Smooth muscle cell (in vitro differentiated cells): ENCODE data around the gene MYBBP1A. TPM values are rescaled to one million over a fixed set of nuclear protein-coding genes. Genes with fewer than 3 reads are reported as not detected.
A peak's percentile ranks its signal among the peaks of the same experiment; 100 is the strongest.

Experiments used
- DNase-seq: peaks from one replicate; lab custom pipeline; 2025; ENCODE audit not compliant: unreplicated experiment; lab: John Stamatoyannopoulos, UW
- H2AFZ ChIP-seq: fragments of 200-600 bp; sonication (generic); 2 replicates; pipeline ENCODE4 v1.6.0; 2016; ENCODE audit warnings: antibody characterized with exemption, low read depth, mild to moderate bottlenecking
- H3F3A ChIP-seq: fragments of 200-600 bp; sonication (generic); 2 replicates; pipeline ENCODE4 v1.6.0; 2017; ENCODE audit warnings: antibody characterized with exemption, low read depth
- H3K27ac ChIP-seq: fragments of 200-600 bp; sonication (generic); 2 replicates; pipeline ENCODE4 v1.5.1; 2016; ENCODE audit warnings: low read depth, mild to moderate bottlenecking
- H3K27me3 ChIP-seq: fragments of 200-600 bp; sonication (generic); 2 replicates; pipeline ENCODE4 v1.6.1; 2016; ENCODE audit warnings: low read depth, mild to moderate bottlenecking
- H3K36me3 ChIP-seq: fragments of 200-600 bp; sonication (generic); 2 replicates; pipeline ENCODE4 v1.5.1; 2016; ENCODE audit warnings: low read depth
- H3K4me1 ChIP-seq: fragments of 200-600 bp; sonication (generic); 2 replicates; pipeline ENCODE4 v1.5.1; 2016; ENCODE audit warnings: low read depth
- H3K4me2 ChIP-seq: fragments of 200-600 bp; sonication (generic); 2 replicates; pipeline ENCODE4 v1.6.0; 2016; ENCODE audit warnings: mild to moderate bottlenecking
- H3K4me3 ChIP-seq: fragments of 200-600 bp; sonication (generic); 2 replicates; pipeline ENCODE4 v1.5.1; 2016; ENCODE audit warnings: mild to moderate bottlenecking
- H3K79me2 ChIP-seq: fragments of 200-600 bp; sonication (generic); 2 replicates; pipeline ENCODE4 v1.6.0; 2016; ENCODE audit warnings: low read depth, mild to moderate bottlenecking
- H3K9ac ChIP-seq: fragments of 200-600 bp; sonication (generic); 2 replicates; pipeline ENCODE4 v1.6.0; 2016; ENCODE audit warnings: low read depth
- H3K9me3 ChIP-seq: fragments of 200-600 bp; sonication (generic); replicated peaks from 2 replicates; pipeline ENCODE4 v1.5.1; 2016; ENCODE audit warnings: low read depth
- H4K20me1 ChIP-seq: fragments of 200-600 bp; sonication (generic); 2 replicates; pipeline ENCODE4 v1.6.0; 2016; ENCODE audit warnings: low read depth
- WGBS: methylation state at CpG from one replicate; pipeline ENCODE4 v1.1.7; 2016; ENCODE audit warnings: low lambda C conversion rate; 5-methylcytosine and 5-hydroxymethylcytosine counted together
- polyA plus RNA-seq: library from polyadenylated mRNA; unstranded; fragments of >200 nt; fragmentation: Nextera tagmentation; extraction: Ambion mirVana; gene quantifications from 2 replicates; pipeline ENCODE4 v1.2.1, GENCODE V29; 2016
- total RNA-seq: library from RNA; depleted of rRNA; stranded (reverse); fragments of >200 nt; gene quantifications from 2 replicates; pipeline ENCODE4 v1.2.3, GENCODE V29; 2014
- TF ChIP-seq, protein P1 (sequence below): fragments of 200-600 bp; sonication (generic); IDR thresholded peaks from 2 replicates; pipeline ENCODE4 v1.5.1; 2017; ENCODE audit warnings: borderline replicate concordance, mild to moderate bottlenecking, antibody characterized with exemption; ENCODE audit not compliant: insufficient read depth, poor library complexity, severe bottlenecking

MYBBP1A gene
- total and polyA plus RNA-seq, 2 experiments from 2014 or later: 18.1 to 33.5 TPM

DNA sequence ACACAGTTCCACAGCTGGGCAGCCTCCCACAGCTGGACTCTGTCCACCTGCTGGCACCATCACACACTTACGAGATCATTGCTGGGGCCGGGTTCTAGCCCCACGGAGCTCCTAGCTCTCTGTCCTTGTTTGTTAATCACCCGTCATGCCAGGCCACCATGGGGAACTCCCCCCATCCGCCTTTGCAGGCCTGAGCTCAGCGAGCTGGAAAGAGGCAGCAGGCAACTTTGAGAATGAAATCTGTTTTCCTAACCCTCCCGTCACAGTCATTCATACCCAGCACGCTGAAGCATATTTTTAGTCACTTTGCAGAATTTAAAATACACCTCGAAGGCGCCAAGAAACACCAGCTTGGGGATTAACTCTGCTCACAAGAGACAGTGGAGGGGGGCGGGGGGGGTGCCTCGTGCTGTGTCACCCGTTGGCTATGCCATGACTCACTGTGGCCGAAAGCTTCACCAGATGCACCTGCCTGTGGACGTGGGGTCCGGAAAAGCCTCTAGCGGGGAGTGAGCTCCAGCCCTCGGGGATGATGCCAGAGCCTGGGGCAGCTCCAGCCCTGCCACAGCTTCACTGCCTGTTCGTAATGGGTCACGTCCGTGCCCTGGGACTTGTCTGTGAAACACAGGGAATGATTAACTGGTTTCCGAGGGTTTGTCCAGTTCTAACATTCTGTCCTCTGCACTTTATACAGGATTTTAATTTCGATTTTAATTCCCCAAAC is 57.9 kb downstream of the MYBBP1A start:
- Histone ChIP-seq H3K9ac (no peak overlapping the region), H3F3A (no peaks in the 10 kb centered on the region), H3K27ac (no peak overlapping the region), H4K20me1 (no peaks in the 10 kb centered on the region), H3K27me3 (peaks cover 45% of the 10 kb centered on the region), H2AFZ (no peak overlapping the region), H3K79me2 (no peaks in the 10 kb centered on the region), H3K4me3 (no peak overlapping the region), H3K36me3 (no peaks in the 10 kb centered on the region), H3K4me2 (no peak overlapping the region), H3K4me1 (peaks cover 6% of the 10 kb centered on the region), H3K9me3 (no peaks in the 10 kb centered on the region)
- TF ChIP-seq, protein P1, sequence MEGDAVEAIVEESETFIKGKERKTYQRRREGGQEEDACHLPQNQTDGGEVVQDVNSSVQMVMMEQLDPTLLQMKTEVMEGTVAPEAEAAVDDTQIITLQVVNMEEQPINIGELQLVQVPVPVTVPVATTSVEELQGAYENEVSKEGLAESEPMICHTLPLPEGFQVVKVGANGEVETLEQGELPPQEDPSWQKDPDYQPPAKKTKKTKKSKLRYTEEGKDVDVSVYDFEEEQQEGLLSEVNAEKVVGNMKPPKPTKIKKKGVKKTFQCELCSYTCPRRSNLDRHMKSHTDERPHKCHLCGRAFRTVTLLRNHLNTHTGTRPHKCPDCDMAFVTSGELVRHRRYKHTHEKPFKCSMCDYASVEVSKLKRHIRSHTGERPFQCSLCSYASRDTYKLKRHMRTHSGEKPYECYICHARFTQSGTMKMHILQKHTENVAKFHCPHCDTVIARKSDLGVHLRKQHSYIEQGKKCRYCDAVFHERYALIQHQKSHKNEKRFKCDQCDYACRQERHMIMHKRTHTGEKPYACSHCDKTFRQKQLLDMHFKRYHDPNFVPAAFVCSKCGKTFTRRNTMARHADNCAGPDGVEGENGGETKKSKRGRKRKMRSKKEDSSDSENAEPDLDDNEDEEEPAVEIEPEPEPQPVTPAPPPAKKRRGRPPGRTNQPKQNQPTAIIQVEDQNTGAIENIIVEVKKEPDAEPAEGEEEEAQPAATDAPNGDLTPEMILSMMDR: no peak
- DNase-seq: no peak
- 56% methylated on average over 23 of the region's 23 CpGs for WGBS

DNA sequence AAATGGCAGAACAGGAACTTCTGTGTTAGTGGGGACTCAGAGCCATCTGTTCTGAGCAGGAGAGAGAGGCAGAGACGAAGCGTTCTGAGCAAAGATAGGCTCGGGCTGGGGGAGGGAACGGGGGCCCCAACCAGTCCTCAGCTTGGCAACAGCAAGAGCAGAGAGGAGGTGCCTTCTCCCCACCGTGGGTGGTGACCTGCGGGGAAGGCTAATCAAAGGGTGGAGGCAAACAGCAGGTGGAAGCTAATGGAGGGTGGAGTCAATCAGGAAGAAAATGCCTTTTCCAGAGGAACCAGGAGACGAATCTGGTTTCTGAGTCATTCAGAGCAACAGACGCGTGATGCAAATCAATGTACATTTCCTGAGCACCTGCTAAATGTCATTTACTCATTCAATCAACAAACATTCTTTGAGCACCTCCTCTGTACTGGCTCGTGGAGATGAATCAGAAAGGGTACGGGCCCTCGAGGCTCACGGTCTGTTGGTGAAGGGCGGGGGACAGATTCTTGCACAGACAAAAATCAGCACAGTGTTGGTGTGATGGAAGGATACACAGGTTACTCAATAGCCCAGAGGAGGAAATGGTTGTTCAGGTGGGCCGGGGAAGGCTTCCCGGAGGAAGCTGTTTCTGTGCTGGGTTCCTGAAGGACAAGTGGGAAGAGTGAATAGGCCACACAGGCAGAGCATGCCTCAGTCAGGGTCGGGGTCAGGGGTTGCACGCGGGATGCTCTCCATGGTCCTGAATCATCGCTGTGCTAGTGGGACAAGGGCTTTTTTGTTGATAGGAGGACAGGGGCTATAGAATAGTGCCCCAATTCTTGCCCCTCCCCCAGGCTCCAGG is 62.2 kb downstream of the MYBBP1A start:
- WGBS: 44% methylated on average over 20 of the region's 20 CpGs

DNA sequence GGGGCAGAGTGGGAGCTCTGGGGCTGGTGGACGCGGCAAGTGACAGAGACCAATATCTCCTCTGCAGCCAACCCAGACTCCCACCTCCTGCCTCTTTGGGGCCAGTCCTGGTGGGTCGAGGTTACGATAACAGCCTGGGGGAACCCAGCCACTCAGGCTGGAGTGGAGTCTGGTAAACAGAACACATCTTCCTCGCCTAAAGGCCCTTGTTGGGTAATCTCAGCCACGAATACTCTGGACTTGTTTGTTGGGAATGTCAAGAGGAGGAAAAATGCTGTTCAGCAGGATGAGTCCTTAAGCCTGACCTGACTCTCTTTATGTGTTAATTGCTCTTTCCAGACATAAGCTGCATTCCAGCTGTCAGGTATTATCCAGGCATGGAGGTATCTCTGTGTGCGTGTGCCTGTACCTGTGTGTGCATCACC is 64.5 kb downstream of the MYBBP1A start:
- Histone ChIP-seq H3K27me3 (no peaks in the 10 kb centered on the region), H3F3A (no peaks in the 10 kb centered on the region), H3K27ac (peak overlapping the region; percentile 39), H3K36me3 (no peaks in the 10 kb centered on the region), H3K4me1 (no peaks in the 10 kb centered on the region), H4K20me1 (no peaks in the 10 kb centered on the region), H3K4me2 (no peak overlapping the region), H3K9ac (no peak overlapping the region), H3K9me3 (no peaks in the 10 kb centered on the region), H2AFZ (no peak overlapping the region), H3K4me3 (no peak overlapping the region), H3K79me2 (no peaks in the 10 kb centered on the region)
- WGBS: 53% methylated on average over 7 of the region's 7 CpGs
- no peak for DNase-seq
- TF ChIP-seq, protein P1: no peak

More for the DNA sequence above, 62.2 kb downstream of the MYBBP1A start:
- H4K20me1 ChIP-seq: no peaks in the 10 kb centered on the region
- H3K4me1 ChIP-seq: no peaks in the 10 kb centered on the region
- TF ChIP-seq, protein P1: no peak
- no peak overlapping the region for H3K27ac ChIP-seq
- H3K4me3 ChIP-seq: no peak overlapping the region
- no peaks in the 10 kb centered on the region for H3K79me2 ChIP-seq
- peak; percentile 8 for DNase-seq
- H3F3A ChIP-seq: no peaks in the 10 kb centered on the region
- H3K9ac ChIP-seq: no peak overlapping the region
- no peak overlapping the region for H3K4me2 ChIP-seq
- H3K9me3 ChIP-seq: no peaks in the 10 kb centered on the region
- no peaks in the 10 kb centered on the region for H3K36me3 ChIP-seq
- no peak overlapping the region for H2AFZ ChIP-seq
- peaks cover 11% of the 10 kb centered on the region for H3K27me3 ChIP-seq
